Sigmoid colon (tissue), 4 donors: ENCODE measurements around the gene KIF17.

Experiments used
- EP300 ChIP-seq, 4 donors: sonication (generic); formaldehyde crosslinking; IDR thresholded peaks; one replicate each; pipeline ENCODE4 v1.6.1; 2017; ENCODE audit warnings: antibody characterized with exemption in 4 of 4
- POLR2A ChIP-seq, 2 donors: fragments of 450-650 bp; IDR thresholded peaks; one replicate each; pipeline ENCODE4 v1.6.1; 2016; ENCODE audit warnings: antibody characterized with exemption in 2 of 2, mild to moderate bottlenecking in 2 of 2, moderate library complexity in 2 of 2
- TF ChIP-seq, protein P1 (sequence below), 4 experiments: fragments of 450-650 bp in 3 of 4; fragments of 200-600 bp in 1 of 4; IDR thresholded peaks; one replicate each; pipeline ENCODE4 v1.5.1; 2016 to 2019; ENCODE audit warnings: antibody characterized with exemption in 4 of 4, mild to moderate bottlenecking in 3 of 4, moderate library complexity in 2 of 4

DNA sequence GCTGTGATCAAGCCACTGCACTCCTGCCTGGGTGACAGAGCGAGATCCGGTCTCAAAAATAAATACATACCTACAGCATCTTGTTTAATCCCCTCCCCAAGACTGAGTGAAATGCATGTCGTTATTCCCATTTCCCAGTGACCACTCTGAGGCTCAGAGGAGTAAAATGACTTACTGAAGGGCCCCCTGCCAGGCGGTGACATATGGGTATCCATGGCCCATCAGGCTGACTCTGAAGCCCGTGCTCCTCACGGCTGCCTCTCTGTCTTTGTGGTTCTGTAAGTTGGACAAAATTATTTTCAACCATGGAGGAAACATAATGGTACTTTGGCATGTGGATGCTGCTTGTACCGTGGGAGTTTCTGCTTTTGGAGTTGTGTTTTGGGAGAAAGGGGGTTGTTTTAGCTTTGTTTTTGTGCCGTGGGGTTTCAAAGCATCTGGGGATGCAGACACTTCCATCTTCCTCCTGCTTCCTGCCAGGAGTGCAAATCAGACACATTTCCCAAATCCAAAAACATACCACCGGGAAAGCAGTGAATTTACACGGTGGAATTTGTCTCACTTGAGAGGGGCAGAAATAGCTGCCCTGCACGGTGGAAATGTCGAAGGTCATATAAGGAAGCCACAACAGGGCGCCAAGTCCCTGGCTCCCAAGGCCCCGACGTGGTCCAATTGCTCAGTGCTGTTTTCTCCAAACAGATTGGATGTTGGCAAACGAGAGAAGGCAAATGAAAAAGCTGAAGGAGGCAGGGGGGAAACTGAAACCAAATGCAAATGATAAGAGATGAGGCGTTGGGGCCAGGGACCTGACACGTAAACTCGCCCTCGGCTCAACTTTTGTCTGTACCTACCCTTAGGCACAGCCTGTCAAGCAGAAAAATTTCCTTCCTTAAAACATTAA, 101.6 kb downstream of the KIF17 start:
- TF ChIP-seq, protein P1, sequence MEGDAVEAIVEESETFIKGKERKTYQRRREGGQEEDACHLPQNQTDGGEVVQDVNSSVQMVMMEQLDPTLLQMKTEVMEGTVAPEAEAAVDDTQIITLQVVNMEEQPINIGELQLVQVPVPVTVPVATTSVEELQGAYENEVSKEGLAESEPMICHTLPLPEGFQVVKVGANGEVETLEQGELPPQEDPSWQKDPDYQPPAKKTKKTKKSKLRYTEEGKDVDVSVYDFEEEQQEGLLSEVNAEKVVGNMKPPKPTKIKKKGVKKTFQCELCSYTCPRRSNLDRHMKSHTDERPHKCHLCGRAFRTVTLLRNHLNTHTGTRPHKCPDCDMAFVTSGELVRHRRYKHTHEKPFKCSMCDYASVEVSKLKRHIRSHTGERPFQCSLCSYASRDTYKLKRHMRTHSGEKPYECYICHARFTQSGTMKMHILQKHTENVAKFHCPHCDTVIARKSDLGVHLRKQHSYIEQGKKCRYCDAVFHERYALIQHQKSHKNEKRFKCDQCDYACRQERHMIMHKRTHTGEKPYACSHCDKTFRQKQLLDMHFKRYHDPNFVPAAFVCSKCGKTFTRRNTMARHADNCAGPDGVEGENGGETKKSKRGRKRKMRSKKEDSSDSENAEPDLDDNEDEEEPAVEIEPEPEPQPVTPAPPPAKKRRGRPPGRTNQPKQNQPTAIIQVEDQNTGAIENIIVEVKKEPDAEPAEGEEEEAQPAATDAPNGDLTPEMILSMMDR (IDR thresholded peaks at IDR 0.05), result no peak
- no peak for TF ChIP-seq EP300 (IDR thresholded peaks at IDR 0.05)
- no peak for TF ChIP-seq POLR2A (IDR thresholded peaks at IDR 0.05)
